Measurements from ENCODE around the gene UNC13B.
"Not testable (repeated sequence)": the region's sequence is repeated elsewhere in the genome, so short reads cannot be mapped to it uniquely, and the experiment has no call there.

Gene UNC13B

GRCh38 chr9:35161713-35162604 is at the start of gene UNC13B:
UNC13B (plus strand) TSS chr9:35162009; CDS start chr9:35162284, 275 bp downstream.
- DNase-seq (ENCODE audit: extremely low spot score, insufficient read length, low read depth) = peak; percentile 43
- peak; percentile 47 for FAIRE-seq

- FAIRE-seq (no peak), DNase-seq (ENCODE audit: extremely low spot score, insufficient read length, low read depth) (no peak)
These were observed 49.4 kb upstream of the UNC13B start for GRCh38 chr9:35112257-35113020.

- FAIRE-seq (peak; percentile 83), DNase-seq (ENCODE audit: extremely low spot score, insufficient read length, low read depth) (no peak)
These were observed 47.5 kb upstream of the UNC13B start for GRCh38 chr9:35114113-35114839.

- DNase-seq (ENCODE audit: extremely low spot score, insufficient read length, low read depth) = no peak
- FAIRE-seq = peak; percentile 79
These were observed 46.8 kb upstream of the UNC13B start for GRCh38 chr9:35114840-35115628.

- FAIRE-seq (peak; percentile 86), DNase-seq (ENCODE audit: extremely low spot score, insufficient read length, low read depth) (peak; percentile 82)
These were observed 45.9 kb upstream of the UNC13B start, which contains the start of gene ATOSB for GRCh38 chr9:35115680-35116538. ATOSB (minus strand) TSS chr9:35115862; CDS start chr9:35108274, 7,588 bp downstream.

GRCh38 chr9:35116539-35116897 is 45.3 kb upstream of the UNC13B start:
- no peak for DNase-seq (ENCODE audit: extremely low spot score, insufficient read length, low read depth)
- FAIRE-seq = no peak

- FAIRE-seq (peak; percentile 90), DNase-seq (ENCODE audit: extremely low spot score, insufficient read length, low read depth) (peak; percentile 71)
These were observed 44.8 kb upstream of the UNC13B start for GRCh38 chr9:35116898-35117551.

- FAIRE-seq = no peak
- no peak for DNase-seq (ENCODE audit: extremely low spot score, insufficient read length, low read depth)
These were observed 26.9 kb upstream of the UNC13B start for GRCh38 chr9:35134920-35135319.

GRCh38 chr9:35135988-35136387 is 25.8 kb upstream of the UNC13B start:
- FAIRE-seq = no peak
- no peak for DNase-seq (ENCODE audit: extremely low spot score, insufficient read length, low read depth)

- DNase-seq (ENCODE audit: extremely low spot score, insufficient read length, low read depth) (no peak), FAIRE-seq (no peak)
These were observed 24.9 kb upstream of the UNC13B start for GRCh38 chr9:35136866-35137265.

- DNase-seq (ENCODE audit: extremely low spot score, insufficient read length, low read depth) = no peak
- no peak for FAIRE-seq
These were observed 21.7 kb upstream of the UNC13B start for GRCh38 chr9:35140093-35140492.

- no peak for FAIRE-seq
These were observed 19.8 kb upstream of the UNC13B start for GRCh38 chr9:35142037-35142436.

GRCh38 chr9:35147941-35148563 is 13.8 kb upstream of the UNC13B start:
- not testable (repeated sequence) for FAIRE-seq; DNase-seq (ENCODE audit: extremely low spot score, insufficient read length, low read depth)

More at GRCh38 chr9:35142037-35142436, 19.8 kb upstream of the UNC13B start:
- DNase-seq (ENCODE audit: extremely low spot score, insufficient read length, low read depth) = no peak

GRCh38 chr9:35152926-35153325 is 8.9 kb upstream of the UNC13B start:
- FAIRE-seq (no peak), DNase-seq (ENCODE audit: extremely low spot score, insufficient read length, low read depth) (no peak)

- FAIRE-seq = no peak
- DNase-seq (ENCODE audit: extremely low spot score, insufficient read length, low read depth) = no peak
These were observed 5.0 kb upstream of the UNC13B start for GRCh38 chr9:35156781-35157180.

- not testable (repeated sequence) for FAIRE-seq; DNase-seq (ENCODE audit: extremely low spot score, insufficient read length, low read depth)
These were observed 4.0 kb upstream of the UNC13B start for GRCh38 chr9:35157836-35158235.

- DNase-seq (ENCODE audit: extremely low spot score, insufficient read length, low read depth) (no peak), FAIRE-seq (peak; percentile 9)
These were observed 3.1 kb upstream of the UNC13B start for GRCh38 chr9:35158501-35159280.
